ENCODE measurements around the gene C6orf132.

The C6orf132 gene

DNA sequence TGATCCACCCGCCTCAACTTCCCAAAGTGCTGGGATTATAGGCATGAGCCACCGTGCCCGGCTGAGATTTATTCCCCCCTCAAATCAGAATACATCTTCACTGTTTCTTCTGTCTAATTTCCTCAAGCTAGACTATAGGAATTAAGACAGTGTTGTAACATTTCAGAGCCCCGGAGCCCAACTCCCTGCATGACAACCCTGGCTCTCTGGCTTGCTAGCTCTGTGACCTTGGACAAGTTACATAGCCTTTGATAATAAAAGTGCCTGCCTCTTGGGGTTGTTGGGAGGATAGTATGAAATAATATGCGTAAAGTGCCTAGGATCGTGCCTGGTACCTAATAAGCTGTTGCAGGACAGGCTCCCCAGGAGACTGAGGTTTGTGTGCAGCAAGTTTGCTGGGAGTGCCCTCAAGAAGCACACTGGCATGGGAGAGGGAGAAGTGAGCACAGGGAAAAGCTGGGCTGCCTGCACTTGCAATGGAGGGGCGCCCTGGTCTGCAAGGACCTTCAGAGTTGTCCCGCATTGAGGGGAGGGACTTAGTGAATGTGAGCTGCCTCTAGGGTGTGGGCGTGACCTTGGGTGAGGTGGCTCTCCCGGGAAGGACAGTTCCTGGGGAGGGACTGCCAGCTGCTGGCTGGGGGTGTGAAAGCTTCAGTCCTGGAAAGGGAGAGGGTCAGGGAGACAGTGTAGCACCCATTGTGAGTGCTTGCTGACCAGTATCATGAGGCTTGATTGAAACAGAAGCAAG lies 48.7 kb downstream of the C6orf132 start:
- TF ChIP-seq CTCF (IDR thresholded peaks at IDR 0.05; ENCODE audit: low read depth, low read length, missing control alignments): no peak
- DNase-seq (ENCODE audit: low read depth): no peak
- no peak overlapping the region for H3K4me3 ChIP-seq (ENCODE audit: low read depth, low read length)

DNA sequence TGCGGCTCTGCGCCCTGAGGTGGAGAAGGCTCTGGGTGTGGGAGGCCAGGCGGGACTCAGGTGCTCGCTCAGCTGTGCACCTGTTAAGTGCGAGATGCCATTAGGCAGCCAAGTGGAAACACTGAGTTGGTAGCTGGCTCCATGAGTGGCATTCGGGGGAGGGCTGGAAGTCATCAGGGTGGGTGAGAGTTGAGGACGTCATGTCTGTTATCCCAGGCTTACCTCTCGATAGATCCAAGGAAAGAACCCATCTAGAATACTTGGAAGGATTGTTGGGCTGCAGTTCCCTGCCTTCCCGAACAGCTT lies 50.7 kb downstream of the C6orf132 start:
- no peak overlapping the region for H3K4me3 ChIP-seq (ENCODE audit: low read depth, low read length)
- no peak for TF ChIP-seq CTCF (IDR thresholded peaks at IDR 0.05; ENCODE audit: low read depth, low read length, missing control alignments)
- no peak for DNase-seq (ENCODE audit: low read depth)

GRCh38 chr6:42090819-42091717 lies 51.4 kb downstream of the C6orf132 start:
- no peak for DNase-seq (ENCODE audit: low read depth)
- no peak overlapping the region for H3K4me3 ChIP-seq (ENCODE audit: low read depth, low read length)
- TF ChIP-seq CTCF (IDR thresholded peaks at IDR 0.05; ENCODE audit: low read depth, low read length, missing control alignments): no peak

DNA sequence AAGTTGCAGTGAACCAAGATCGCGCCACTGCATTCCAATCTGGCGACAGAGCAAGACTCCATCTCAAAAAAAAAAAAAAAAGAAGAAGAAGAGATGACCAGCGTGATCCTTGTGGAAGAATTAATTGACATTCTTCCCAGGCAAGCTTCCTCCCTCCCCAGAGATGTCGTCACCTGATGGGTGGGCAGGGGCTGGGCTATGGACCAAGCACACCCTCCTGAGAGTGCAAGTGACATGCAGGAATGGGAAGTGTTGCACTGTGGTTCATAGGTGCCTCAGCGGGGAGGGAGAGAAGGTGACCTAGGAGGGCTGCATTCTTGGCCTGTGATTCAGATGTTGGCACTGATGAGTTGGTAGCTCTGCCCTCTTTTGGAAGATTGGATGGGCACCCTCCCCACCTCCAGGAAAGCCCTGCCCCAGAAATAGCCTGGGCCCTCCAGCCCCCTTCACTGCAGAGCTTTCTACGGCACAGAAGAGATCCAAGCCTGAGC lies 54.3 kb downstream of the C6orf132 start:
- no peak for TF ChIP-seq CTCF (IDR thresholded peaks at IDR 0.05; ENCODE audit: low read depth, low read length, missing control alignments)
- no peak for DNase-seq (ENCODE audit: low read depth)
- no peak overlapping the region for H3K4me3 ChIP-seq (ENCODE audit: low read depth, low read length)

DNA sequence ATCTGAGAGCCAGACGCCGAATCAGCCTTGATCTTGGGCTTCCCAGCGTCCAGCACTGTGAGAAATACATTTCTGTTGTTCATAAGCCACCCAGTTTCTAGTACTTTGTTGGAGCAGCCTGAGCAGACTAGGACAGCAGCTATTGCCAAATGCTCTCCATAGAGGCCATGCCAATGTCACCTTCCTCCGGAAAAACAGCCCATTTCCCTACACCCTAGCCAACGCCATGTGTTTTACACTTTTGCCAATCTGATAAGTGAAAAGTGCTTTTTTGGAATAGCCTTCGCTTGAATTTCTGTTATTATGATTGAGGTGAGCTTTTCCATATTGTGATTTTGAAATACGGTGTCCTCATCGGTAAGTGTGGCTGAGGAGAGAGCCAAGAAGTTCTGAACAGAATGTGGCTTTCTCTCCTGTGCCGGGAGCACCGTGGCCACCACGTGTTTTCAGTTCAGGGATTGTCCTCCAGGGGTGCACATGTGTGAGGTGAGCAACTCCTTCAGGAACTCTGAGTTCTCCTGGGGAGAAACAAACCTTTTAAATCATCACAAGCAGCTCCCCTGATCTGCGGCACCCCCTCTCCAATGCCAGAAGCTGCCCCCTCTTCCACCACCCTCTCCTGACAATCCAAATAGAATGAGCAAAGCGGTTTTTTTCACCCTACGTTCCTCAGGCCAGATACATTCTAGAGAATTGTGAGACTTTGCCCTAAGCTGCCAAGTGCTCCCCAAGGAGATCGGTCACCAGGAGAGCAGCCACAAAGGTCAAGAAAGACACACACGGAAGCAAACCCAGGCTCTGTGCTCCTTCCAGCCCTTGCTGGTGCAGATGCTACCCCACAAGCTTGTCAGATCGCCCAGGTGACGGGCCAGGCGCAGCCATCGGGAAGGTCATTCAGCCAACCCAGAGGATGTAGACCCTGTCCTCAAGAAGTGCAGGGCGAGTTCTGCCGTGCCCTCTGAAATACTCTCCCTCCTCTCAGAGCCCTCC lies 56.1 kb downstream of the C6orf132 start:
- TF ChIP-seq CTCF (IDR thresholded peaks at IDR 0.05; ENCODE audit: low read depth, low read length, missing control alignments): peak; percentile 7
- DNase-seq (ENCODE audit: low read depth): no peak

DNA sequence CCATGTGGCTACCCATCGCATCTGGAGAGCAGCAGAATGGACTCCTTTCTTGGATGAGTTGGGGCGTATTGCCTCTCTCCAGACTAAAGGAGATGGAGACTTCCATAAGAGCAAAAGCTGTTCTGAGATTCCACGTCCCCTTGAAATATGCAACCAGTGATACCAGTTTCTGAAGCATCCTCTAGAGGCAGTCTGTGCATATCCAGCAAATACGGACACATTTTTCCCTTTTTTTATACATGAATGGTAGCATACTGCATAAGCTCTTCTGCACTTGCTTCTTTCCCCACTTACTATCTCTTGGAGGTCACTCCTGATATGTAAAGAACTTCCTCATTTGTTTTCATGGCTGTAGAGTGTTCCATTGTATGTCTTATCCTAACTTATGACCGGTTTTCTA lies 57.5 kb downstream of the C6orf132 start:
- H3K4me3 ChIP-seq (ENCODE audit: low read depth, low read length): no peak overlapping the region
- TF ChIP-seq CTCF (IDR thresholded peaks at IDR 0.05; ENCODE audit: low read depth, low read length, missing control alignments): no peak
- no peak for DNase-seq (ENCODE audit: low read depth)

More for the DNA sequence above, 56.1 kb downstream of the C6orf132 start:
- no peak overlapping the region for H3K4me3 ChIP-seq (ENCODE audit: low read depth, low read length)
